ENCODE results near the gene RPS2. TPM values are rescaled to one million over a fixed set of nuclear protein-coding genes. Genes with fewer than 3 reads are reported as not detected.

The RPS2 gene
- polyA plus RNA-seq, 1 of the 3 experiments (the other 2 are of a cell fraction), result 6,384 TPM

- Histone ChIP-seq H3K9ac (no peak overlapping the region), H3K79me2 (ENCODE audit: insufficient read depth) (peaks cover 13% of the 10 kb centered on the region; the same call in 1 of the 2 replicates), H3K4me3 (ENCODE audit: low read depth in 2 of 2, low read length in 1 of 2) (peak overlapping the region; percentile 62), H3K27me3 (ENCODE audit: insufficient read depth) (no peaks in the 10 kb centered on the region), H3K4me1 (ENCODE audit: control insufficient read depth in 1 of 2, insufficient read depth in 2 of 2, low read depth in 1 of 2, low read length in 1 of 2) (peaks cover 4 to 24% of the 10 kb centered on the region in 2 experiments; a peak in 2 of 4 replicates), H3K36me3 (replicated peaks in 1 of 2; ENCODE audit: control insufficient read depth in 1 of 2, insufficient read depth in 2 of 2, low read length in 1 of 2) (peaks cover 5 to 13% of the 10 kb centered on the region in 2 experiments), H4K20me1 (ENCODE audit: insufficient read depth) (no peaks in the 10 kb centered on the region), H3K9me3 (no peaks in the 10 kb centered on the region), H3F3A (replicated peaks; ENCODE audit: insufficient read depth) (peaks cover 9% of the 10 kb centered on the region), H3K27ac (ENCODE audit: low read depth in 2 of 2, low read length in 1 of 2) (peak overlapping the region in 1 of 2 experiments; percentile 47; a peak in 1 of 4 replicates), H3K9me2 (no peaks in the 10 kb centered on the region), H3K4me2 (peak overlapping the region; percentile 85; the same call in 1 of the 2 replicates), H2AFZ (ENCODE audit: low read depth) (no peak overlapping the region)
- DNase-seq, result no peak
- 0% methylated on average over 9 of the region's 25 CpGs for WGBS (ENCODE audit: low lambda C conversion rate)
- POLR2A ChIA-PET, result interaction anchor here (2.3 kb wide), 1 partner anchor 25 kb away, joined by 8 read pairs; the partner anchor contains the start of gene RPS2
- CTCF ChIA-PET, result interaction anchor here (1.3 to 12.9 kb wide), 3 partner anchors 9 to 19 kb away, joined by 4 to 108 read pairs (median 4); no protein-coding TSS in a partner anchor
- no peak for TF ChIP-seq ELF1 (IDR thresholded peaks at IDR 0.05)
- TF ChIP-seq POLR2AphosphoS5 (IDR thresholded peaks at IDR 0.05; ENCODE audit: low read depth, low read length), result no peak
- TF ChIP-seq ZBTB33 (IDR thresholded peaks at IDR 0.05; ENCODE audit: borderline replicate concordance, low read depth), result no peak
- TF ChIP-seq TEAD4 (IDR thresholded peaks at IDR 0.05; ENCODE audit: borderline replicate concordance, insufficient read depth), result no peak
- TF ChIP-seq CHD2 (IDR thresholded peaks at IDR 0.05; ENCODE audit: low read length, partially characterized antibody), result no peak
- TF ChIP-seq REST (IDR thresholded peaks at IDR 0.05; ENCODE audit: low read depth, low read length), result no peak
- TF ChIP-seq RAD21 (IDR thresholded peaks at IDR 0.05; ENCODE audit: low read length), result no peak
- TF ChIP-seq SIN3A (IDR thresholded peaks at IDR 0.05; ENCODE audit: borderline replicate concordance, low read depth, low read length), result no peak
- no peak for TF ChIP-seq FOSL2 (IDR thresholded peaks at IDR 0.05; ENCODE audit: borderline replicate concordance, low read depth)
- TF ChIP-seq TCF12 (IDR thresholded peaks at IDR 0.05), result no peak
- TF ChIP-seq FOXM1 (IDR thresholded peaks at IDR 0.05; ENCODE audit: low read depth), result no peak
- TF ChIP-seq EP300 (IDR thresholded peaks at IDR 0.05; ENCODE audit: borderline replicate concordance in 1 of 2, low read depth in 1 of 2, low read length in 1 of 2), result no peak
- TF ChIP-seq RFX5 (IDR thresholded peaks at IDR 0.05; ENCODE audit: low read length), result no peak
- no peak for TF ChIP-seq PBX3 (IDR thresholded peaks at IDR 0.05)
- TF ChIP-seq NRF1 (IDR thresholded peaks at IDR 0.05; ENCODE audit: low read depth, low read length), result no peak
- TF ChIP-seq EZH2phosphoT487 (IDR thresholded peaks at IDR 0.05; ENCODE audit: borderline replicate concordance, low read depth), result no peak
- TF ChIP-seq CTCF (IDR thresholded peaks at IDR 0.05), result no peak
- TF ChIP-seq GATA2 (CRISPR knock-in tag; IDR thresholded peaks at IDR 0.05), result no peak
- TF ChIP-seq IRF3 (IDR thresholded peaks at IDR 0.05; ENCODE audit: low read depth, low read length), result no peak
Observed at GRCh38 chr16:1990101-1990350, 25.4 kb upstream of the RPS2 start.
